ENCODE results near the gene GLIS1. TPM values are rescaled to one million over a fixed set of nuclear protein-coding genes. Genes with fewer than 3 reads are reported as not detected.

GLIS1 gene
- total and polyA plus RNA-seq, 2 experiments from 2014 or later, result 0.26 to 0.31 TPM

DNA sequence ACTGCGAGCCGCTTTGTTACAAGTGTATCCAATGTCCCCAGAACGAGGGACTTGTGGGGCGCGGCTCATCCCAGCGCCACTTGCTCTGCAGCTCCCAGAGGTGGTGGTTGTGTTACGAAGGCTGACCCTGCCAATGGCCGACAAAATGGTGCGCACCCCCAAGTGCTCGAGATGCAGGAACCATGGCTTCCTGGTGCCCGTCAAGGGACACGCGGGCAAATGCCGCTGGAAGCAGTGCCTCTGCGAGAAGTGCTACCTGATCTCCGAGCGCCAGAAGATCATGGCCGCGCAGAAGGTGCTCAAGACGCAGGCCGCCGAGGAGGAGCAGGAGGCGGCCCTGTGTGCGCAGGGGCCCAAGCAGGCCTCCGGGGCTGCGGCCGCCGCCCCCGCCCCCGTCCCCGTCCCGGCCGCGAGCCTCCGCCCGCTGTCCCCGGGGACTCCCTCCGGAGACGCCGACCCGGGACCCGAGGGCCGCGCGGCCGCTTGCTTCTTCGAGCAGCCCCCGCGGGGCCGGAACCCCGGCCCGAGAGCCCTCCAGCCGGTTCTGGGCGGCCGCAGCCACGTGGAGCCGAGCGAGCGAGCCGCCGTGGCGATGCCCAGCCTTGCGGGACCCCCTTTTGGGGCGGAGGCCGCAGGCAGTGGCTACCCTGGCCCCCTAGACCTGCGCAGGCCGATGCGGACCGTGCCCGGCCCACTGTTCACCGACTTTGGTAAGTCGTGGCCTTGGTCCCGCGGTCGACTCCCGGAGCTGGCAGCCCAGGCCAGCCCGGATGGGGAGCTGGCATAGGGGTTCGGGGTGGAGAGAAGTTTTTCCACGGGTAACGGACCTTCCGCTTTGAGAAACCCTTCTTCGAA, 279.4 kb downstream of the GLIS1 start, which contains the start of gene DMRTB1:
DMRTB1 (plus strand) TSS at position 79 of the 855 bp plus-strand sequence; CDS start at position 134, 55 bp downstream.
- Mint-ChIP-seq H3K36me3 (ENCODE audit: low read depth) (no peaks in the 10 kb centered on the region), H3K27ac (no peak within 1 kb of the TSS), H3K4me3 (no peak within 1 kb of the TSS), H3K9me3 (no peaks in the 10 kb centered on the region), H3K27me3 (ENCODE audit: insufficient read depth, low read depth, poor library complexity) (peaks cover 9% of the 10 kb centered on the region), H3K4me1 (peaks cover 9% of the 10 kb centered on the region)
- DNase-seq (ENCODE audit: low spot score) (peak; percentile 36), ATAC-seq (peak; percentile 13; the same call in 2 of the 3 replicates)
- peaks cover 8% of the 10 kb centered on the region for H3F3A ChIP-seq (replicated peaks; ENCODE audit: low read depth)
- H4K20me1 ChIP-seq (replicated peaks; ENCODE audit: insufficient read depth), result no peaks in the 10 kb centered on the region
- no peak for TF ChIP-seq NANOG (IDR thresholded peaks at IDR 0.05; ENCODE audit: borderline replicate concordance)
- H3K9me2 ChIP-seq (ENCODE audit: insufficient read depth), result no peaks in the 10 kb centered on the region
- no peak within 1 kb of the TSS for H3K4me2 ChIP-seq
- peak within 1 kb of the TSS; percentile 91 for H2AFZ ChIP-seq
- no peak within 1 kb of the TSS for H3K27ac ChIP-seq (ENCODE audit: low read depth)
- peaks cover 3% of the 10 kb centered on the region; the same call in 1 of the 2 replicates for H3K4me1 ChIP-seq (ENCODE audit: insufficient read depth)
- no peak within 1 kb of the TSS for H3K4me3 ChIP-seq
- H3K36me3 ChIP-seq (ENCODE audit: insufficient read depth), result no peaks in the 10 kb centered on the region; the same call in 1 of the 2 replicates
- no peaks in the 10 kb centered on the region for H3K79me2 ChIP-seq (replicated peaks; ENCODE audit: insufficient read depth)
- H3K27me3 ChIP-seq (ENCODE audit: insufficient read depth), result no peaks in the 10 kb centered on the region

DNA sequence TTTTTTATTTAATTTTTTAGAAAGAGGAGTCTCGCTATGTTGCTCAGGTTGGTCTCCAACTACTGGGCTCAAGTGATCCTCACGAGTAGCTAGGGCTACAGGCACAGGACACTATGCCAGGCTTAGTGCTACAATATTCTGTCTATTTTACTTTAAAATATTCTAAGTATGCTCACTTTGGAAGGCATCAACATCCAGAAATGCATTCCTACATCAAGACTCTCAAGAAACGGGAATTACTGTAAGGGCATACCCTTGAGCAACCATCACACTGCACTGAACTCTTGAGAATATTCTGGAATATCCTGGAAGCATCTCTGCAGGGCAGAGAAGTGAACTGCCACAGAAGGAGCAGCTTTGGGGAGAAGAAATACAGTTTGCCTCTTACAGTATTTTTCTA, 280.3 kb downstream of the GLIS1 start:
- H3K4me1 ChIP-seq (ENCODE audit: insufficient read depth), result peaks cover 3% of the 10 kb centered on the region
- DNase-seq (ENCODE audit: low spot score) (no peak), ATAC-seq (no peak)
- H3K9me3 Mint-ChIP-seq, result no peaks in the 10 kb centered on the region
- no peaks in the 10 kb centered on the region for H3K27me3 ChIP-seq (ENCODE audit: insufficient read depth)
- H3K36me3 Mint-ChIP-seq (ENCODE audit: low read depth), result no peaks in the 10 kb centered on the region
- peak overlapping the region; percentile 38; the same call in 1 of the 2 replicates for H2AFZ ChIP-seq
- H3K4me3 ChIP-seq, result no peak overlapping the region
- H3F3A ChIP-seq (replicated peaks; ENCODE audit: low read depth), result peaks cover 8% of the 10 kb centered on the region
- no peak overlapping the region for H3K4me2 ChIP-seq
- no peak for TF ChIP-seq EZH2 (IDR thresholded peaks at IDR 0.05; ENCODE audit: low read depth, unreplicated experiment)
- no peak for TF ChIP-seq JUNB (IDR thresholded peaks at IDR 0.05; ENCODE audit: unreplicated experiment)
- no peak for TF ChIP-seq ZNF114 (CRISPR knock-in tag; IDR thresholded peaks at IDR 0.05)
- TF ChIP-seq STAT1 (IDR thresholded peaks at IDR 0.05; ENCODE audit: unreplicated experiment), result no peak
- no peak for TF ChIP-seq CREB1 (CRISPR knock-in tag; IDR thresholded peaks at IDR 0.05; ENCODE audit: low read depth)
- TF ChIP-seq NANOG (IDR thresholded peaks at IDR 0.05; ENCODE audit: borderline replicate concordance), result no peak
- TF ChIP-seq ZNF331 (CRISPR knock-in tag; IDR thresholded peaks at IDR 0.05; ENCODE audit: low read depth), result no peak
- no peak overlapping the region for H3K27ac Mint-ChIP-seq
- no peak overlapping the region for H3K4me3 Mint-ChIP-seq
- H3K27ac ChIP-seq (ENCODE audit: low read depth), result no peak overlapping the region
- no peaks in the 10 kb centered on the region; the same call in 1 of the 2 replicates for H3K36me3 ChIP-seq (ENCODE audit: insufficient read depth)
- peaks cover 7% of the 10 kb centered on the region for H3K27me3 Mint-ChIP-seq (ENCODE audit: insufficient read depth, low read depth, poor library complexity)
- H3K4me1 Mint-ChIP-seq, result peaks cover 10% of the 10 kb centered on the region
- H3K79me2 ChIP-seq (replicated peaks; ENCODE audit: insufficient read depth), result no peaks in the 10 kb centered on the region
- no peaks in the 10 kb centered on the region for H3K9me2 ChIP-seq (ENCODE audit: insufficient read depth)
- no peaks in the 10 kb centered on the region for H4K20me1 ChIP-seq (replicated peaks; ENCODE audit: insufficient read depth)

Small RNA genes lying within 50 kb of the gene (small RNA-seq; reads per million reads assigned to genes)
- gene RF00418 (ENCODE audit: low replicate concordance) (not detected), gene RNU7-95P (ENCODE audit: low replicate concordance) (not detected)

Other genes starting within 250 kb of the GLIS1 start
- gene NDC1, start 99.1 kb upstream of the GLIS1 start, total RNA-seq (2014; rRNA removed; shearing (Covaris generic)), result 92.5 and 100 TPM in 2 replicates
- gene NDC1, start 99.1 kb upstream of the GLIS1 start, polyA plus RNA-seq (2016; fragmentation: Nextera tagmentation; extraction: Ambion mirVana), result 19.8 and 20.1 TPM in 2 replicates
- 24.0 and 24.8 TPM in 2 replicates for gene YIPF1, start 150.6 kb upstream of the GLIS1 start, total RNA-seq (2014; rRNA removed; shearing (Covaris generic))
- gene YIPF1, start 150.6 kb upstream of the GLIS1 start, polyA plus RNA-seq (2016; fragmentation: Nextera tagmentation; extraction: Ambion mirVana), result 13.1 and 14.1 TPM in 2 replicates
- gene DIO1, start 155.0 kb upstream of the GLIS1 start, total RNA-seq (2014; rRNA removed; shearing (Covaris generic)), result not detected in 2 replicates
- gene DIO1, start 155.0 kb upstream of the GLIS1 start, polyA plus RNA-seq (2016; fragmentation: Nextera tagmentation; extraction: Ambion mirVana), result 0.27 TPM in 1 of 2 replicates, not detected in the other
- 27.2 and 28.2 TPM in 2 replicates for gene IFT25, start 206.5 kb upstream of the GLIS1 start, total RNA-seq (2014; rRNA removed; shearing (Covaris generic))
- gene IFT25, start 206.5 kb upstream of the GLIS1 start, polyA plus RNA-seq (2016; fragmentation: Nextera tagmentation; extraction: Ambion mirVana), result 97.1 and 109 TPM in 2 replicates
- gene LRRC42, start 207.2 kb upstream of the GLIS1 start, total RNA-seq (2014; rRNA removed; shearing (Covaris generic)), result 39.6 and 48.1 TPM in 2 replicates
- 22.4 and 25.9 TPM in 2 replicates for gene LRRC42, start 207.2 kb upstream of the GLIS1 start, polyA plus RNA-seq (2016; fragmentation: Nextera tagmentation; extraction: Ambion mirVana)

Measured in GM23338 (cell line).